Astrocyte (in vitro differentiated cells and primary cell): ENCODE results near the gene SYTL3. TPM values are rescaled to one million over a fixed set of nuclear protein-coding genes. Genes with fewer than 3 reads are reported as not detected.

Experiments used
- DNase-seq: peaks from one replicate; pipeline ENCODE4 v3.0.0-alpha.2; 2010; ENCODE audit warnings: low read depth
- FAIRE-seq: peaks from 2 replicates; lab custom pipeline; 2011; peaks lifted over from hg19 to GRCh38; lab: Jason Lieb, UNC
- H2AFZ ChIP-seq: 2 replicates; pipeline ENCODE4 v1.6.0; 2012; ENCODE audit warnings: low read depth, low read length, inconsistent platforms
- H3K27ac ChIP-seq: 2 replicates; pipeline ENCODE4 v1.5.1; 2011; ENCODE audit warnings: low read depth, low read length, inconsistent platforms
- H3K27me3 ChIP-seq: 2 replicates; pipeline ENCODE4 v1.6.0; 2011; ENCODE audit warnings: low read length, inconsistent platforms; ENCODE audit not compliant: insufficient read depth
- H3K36me3 ChIP-seq: 2 replicates; pipeline ENCODE4 v1.5.1; 2011; ENCODE audit warnings: low read length, inconsistent platforms; ENCODE audit not compliant: insufficient read depth
- H3K4me1 ChIP-seq: 2 replicates; pipeline ENCODE4 v1.5.1; 2011; ENCODE audit warnings: low read length, inconsistent platforms; ENCODE audit not compliant: insufficient read depth
- H3K4me2 ChIP-seq: 2 replicates; pipeline ENCODE4 v1.6.0; 2012; ENCODE audit warnings: low read length, inconsistent platforms
- H3K4me3 ChIP-seq: 2 replicates; pipeline ENCODE4 v1.5.1; 2011; ENCODE audit warnings: low read depth, mild to moderate bottlenecking, low read length, inconsistent platforms; ENCODE audit not compliant: insufficient read depth
- H3K79me2 ChIP-seq: 2 replicates; pipeline ENCODE4 v1.6.0; 2012; ENCODE audit warnings: mild to moderate bottlenecking, low read length, inconsistent platforms; ENCODE audit not compliant: insufficient read depth
- H3K9ac ChIP-seq: 2 replicates; pipeline ENCODE4 v1.6.0; 2012; ENCODE audit warnings: mild to moderate bottlenecking, low read length, inconsistent platforms
- H3K9me3 ChIP-seq: 2 replicates; pipeline ENCODE4 v1.5.1; 2012; ENCODE audit warnings: low read depth, mild to moderate bottlenecking, low read length, inconsistent platforms; ENCODE audit not compliant: insufficient read depth
- H4K20me1 ChIP-seq: 2 replicates; pipeline ENCODE4 v1.6.0; 2012; ENCODE audit warnings: low read length, inconsistent platforms; ENCODE audit not compliant: insufficient read depth
- H3K27ac Mint-ChIP-seq: one replicate; pipeline ENCODE4 v1.8.0; 2021; ENCODE audit warnings: mild to moderate bottlenecking, mixed read lengths; ENCODE audit not compliant: unreplicated experiment
- H3K27me3 Mint-ChIP-seq: one replicate; pipeline ENCODE4 v1.8.0; 2021; ENCODE audit warnings: low read depth, mixed read lengths; ENCODE audit not compliant: unreplicated experiment
- H3K36me3 Mint-ChIP-seq: one replicate; pipeline ENCODE4 v1.8.0; 2021; ENCODE audit warnings: low read depth, mixed read lengths; ENCODE audit not compliant: unreplicated experiment
- H3K4me1 Mint-ChIP-seq: one replicate; pipeline ENCODE4 v1.8.0; 2021; ENCODE audit warnings: low read depth, mixed read lengths; ENCODE audit not compliant: unreplicated experiment
- H3K4me3 Mint-ChIP-seq: one replicate; pipeline ENCODE4 v1.8.0; 2021; ENCODE audit warnings: mild to moderate bottlenecking, moderate library complexity, mixed read lengths; ENCODE audit not compliant: unreplicated experiment
- H3K9me3 Mint-ChIP-seq: one replicate; pipeline ENCODE4 v1.8.0; 2021; ENCODE audit warnings: mild to moderate bottlenecking, mixed read lengths; ENCODE audit not compliant: unreplicated experiment
- CTCF ChIP-seq: IDR thresholded peaks from 2 replicates; pipeline ENCODE4 v1.5.1; 2011; ENCODE audit warnings: low read depth, mild to moderate bottlenecking, inconsistent platforms, low read length, moderate library complexity; ENCODE audit not compliant: insufficient read depth
- EZH2 ChIP-seq: IDR thresholded peaks from 2 replicates; pipeline ENCODE4 v1.6.1; 2012; ENCODE audit warnings: mild to moderate bottlenecking, low read length, inconsistent platforms; ENCODE audit not compliant: insufficient read depth
- total RNA-seq: library from RNA; stranded (reverse); gene quantifications from 2 replicates; pipeline ENCODE4 v1.2.1, GENCODE V29; 2021

Gene SYTL3
- total RNA-seq, 1 donor from 2014 or later = 1.2 TPM

DNA sequence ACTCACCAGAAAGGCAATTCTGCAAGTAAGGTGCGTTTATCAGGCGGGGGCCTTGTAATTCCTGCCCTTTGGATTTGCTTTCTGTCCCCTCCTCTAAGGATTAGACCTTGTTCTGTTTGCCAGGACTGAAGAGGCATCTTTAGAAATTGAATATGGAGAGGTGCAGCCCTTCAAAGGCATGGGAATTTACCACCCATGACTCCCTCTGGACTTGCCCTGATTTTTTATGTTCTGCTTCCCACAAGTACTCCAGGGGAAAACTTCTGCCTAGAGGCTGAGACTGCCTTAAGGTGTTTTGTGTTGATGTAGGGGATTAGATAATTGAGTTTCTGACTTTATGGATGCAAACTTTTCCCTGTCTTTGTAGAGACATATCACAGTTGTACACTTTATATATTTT lies 30.2 kb downstream of the SYTL3 start:
- Histone ChIP-seq H3K36me3 (no peaks in the 10 kb centered on the region), H4K20me1 (no peaks in the 10 kb centered on the region), H3K4me3 (no peak overlapping the region), H2AFZ (no peak overlapping the region), H3K27ac (no peak overlapping the region), H3K4me1 (no peaks in the 10 kb centered on the region), H3K9me3 (no peaks in the 10 kb centered on the region), H3K79me2 (no peaks in the 10 kb centered on the region), H3K4me2 (no peak overlapping the region), H3K9ac (no peak overlapping the region), H3K27me3 (no peaks in the 10 kb centered on the region)
- Mint-ChIP-seq H3K4me1 (no peaks in the 10 kb centered on the region), H3K9me3 (no peaks in the 10 kb centered on the region), H3K36me3 (no peaks in the 10 kb centered on the region), H3K4me3 (no peak overlapping the region), H3K27me3 (peaks cover 12% of the 10 kb centered on the region), H3K27ac (no peak overlapping the region)
- FAIRE-seq (no peak), DNase-seq (no peak)
- TF ChIP-seq EZH2 (no peak), CTCF (no peak)

GRCh38 chr6:158680481-158680880 lies 30.6 kb downstream of the SYTL3 start:
- H3K27me3 Mint-ChIP-seq = peaks cover 11% of the 10 kb centered on the region

More at GRCh38 chr6:158680481-158680880, 30.6 kb downstream of the SYTL3 start:
- Mint-ChIP-seq H3K9me3 (no peaks in the 10 kb centered on the region), H3K27ac (no peak overlapping the region), H3K4me3 (no peak overlapping the region), H3K36me3 (no peaks in the 10 kb centered on the region), H3K4me1 (no peaks in the 10 kb centered on the region)
- no peak overlapping the region for H2AFZ ChIP-seq
- no peaks in the 10 kb centered on the region for H3K27me3 ChIP-seq
- H3K9ac ChIP-seq = no peak overlapping the region
- H3K9me3 ChIP-seq = no peaks in the 10 kb centered on the region
- FAIRE-seq = no peak
- H3K4me3 ChIP-seq = no peak overlapping the region
- H3K27ac ChIP-seq = no peak overlapping the region
- DNase-seq = no peak
- no peak overlapping the region for H3K4me2 ChIP-seq
- no peaks in the 10 kb centered on the region for H3K36me3 ChIP-seq
- no peaks in the 10 kb centered on the region for H3K4me1 ChIP-seq
- H4K20me1 ChIP-seq = no peaks in the 10 kb centered on the region
- H3K79me2 ChIP-seq = no peaks in the 10 kb centered on the region
- TF ChIP-seq CTCF = no peak
- no peak for TF ChIP-seq EZH2
